Measurements from ENCODE around the gene ARFGEF3.

GRCh38 chr6:138266095-138266494 lies 104.4 kb downstream of the ARFGEF3 start:
- no peak for TF ChIP-seq CTCF (IDR thresholded peaks at IDR 0.05)
- TF ChIP-seq EZH2 (IDR thresholded peaks at IDR 0.05; ENCODE audit: borderline replicate concordance, insufficient read depth, low read depth, low read length, poor library complexity, severe bottlenecking) = no peak
